NCI-H69 (cell line): ENCODE results near the gene SLC4A2.

ENCODE experiments used
- DNase-seq: peaks from one replicate; lab custom pipeline; 2025; lab: John Stamatoyannopoulos, UW

The SLC4A2 gene

GRCh38 chr7:151080067-151080521, 20.7 kb downstream of the SLC4A2 start:
- peak; percentile 54 for DNase-seq

- peak; percentile 97 for DNase-seq
Observed at GRCh38 chr7:151080522-151081169, 21.3 kb downstream of the SLC4A2 start, which contains the start of gene FASTK. TSS of gene FASTK (minus strand) at chr7:151080809. CDS start at chr7:151080766, 43 bp downstream.

GRCh38 chr7:151081170-151082101, 22.0 kb downstream of the SLC4A2 start:
- DNase-seq: peak; percentile 74

GRCh38 chr7:151082141-151083070, 23.0 kb downstream of the SLC4A2 start:
- DNase-seq: no peak

GRCh38 chr7:151083071-151083823, 23.9 kb downstream of the SLC4A2 start, which contains the start of gene TMUB1:
TSS of gene TMUB1 (minus strand) at chr7:151083493. CDS start at chr7:151082563, 930 bp downstream.
- DNase-seq: peak; percentile 93

- DNase-seq: no peak
Observed at GRCh38 chr7:151083824-151084160, 24.4 kb downstream of the SLC4A2 start.

GRCh38 chr7:151085329-151085690, 25.9 kb downstream of the SLC4A2 start:
- DNase-seq: peak; percentile 54

GRCh38 chr7:151085691-151086620, 26.6 kb downstream of the SLC4A2 start, which contains the start of gene AGAP3:
TSS of gene AGAP3 (plus strand) at chr7:151086475. CDS start at chr7:151086742, 267 bp downstream.
- DNase-seq: peak; percentile 97

- DNase-seq: peak; percentile 71
Observed at GRCh38 chr7:151086802-151087244, 27.4 kb downstream of the SLC4A2 start.

GRCh38 chr7:151087245-151088018, 28.0 kb downstream of the SLC4A2 start:
- peak; percentile 82 for DNase-seq

GRCh38 chr7:151088019-151088855, 28.8 kb downstream of the SLC4A2 start:
- peak; percentile 44 for DNase-seq

- peak; percentile 90 for DNase-seq
Observed at GRCh38 chr7:151088856-151089699, 29.7 kb downstream of the SLC4A2 start.

GRCh38 chr7:151089893-151090730, 30.7 kb downstream of the SLC4A2 start:
- DNase-seq: peak; percentile 89

- DNase-seq: no peak
Observed at GRCh38 chr7:151091003-151091402, 31.6 kb downstream of the SLC4A2 start.

GRCh38 chr7:151091431-151091830, 32.0 kb downstream of the SLC4A2 start:
- peak; percentile 15 for DNase-seq

GRCh38 chr7:151091988-151092387, 32.6 kb downstream of the SLC4A2 start:
- no peak for DNase-seq
